ENCODE data around the gene ZNF148.

DNA sequence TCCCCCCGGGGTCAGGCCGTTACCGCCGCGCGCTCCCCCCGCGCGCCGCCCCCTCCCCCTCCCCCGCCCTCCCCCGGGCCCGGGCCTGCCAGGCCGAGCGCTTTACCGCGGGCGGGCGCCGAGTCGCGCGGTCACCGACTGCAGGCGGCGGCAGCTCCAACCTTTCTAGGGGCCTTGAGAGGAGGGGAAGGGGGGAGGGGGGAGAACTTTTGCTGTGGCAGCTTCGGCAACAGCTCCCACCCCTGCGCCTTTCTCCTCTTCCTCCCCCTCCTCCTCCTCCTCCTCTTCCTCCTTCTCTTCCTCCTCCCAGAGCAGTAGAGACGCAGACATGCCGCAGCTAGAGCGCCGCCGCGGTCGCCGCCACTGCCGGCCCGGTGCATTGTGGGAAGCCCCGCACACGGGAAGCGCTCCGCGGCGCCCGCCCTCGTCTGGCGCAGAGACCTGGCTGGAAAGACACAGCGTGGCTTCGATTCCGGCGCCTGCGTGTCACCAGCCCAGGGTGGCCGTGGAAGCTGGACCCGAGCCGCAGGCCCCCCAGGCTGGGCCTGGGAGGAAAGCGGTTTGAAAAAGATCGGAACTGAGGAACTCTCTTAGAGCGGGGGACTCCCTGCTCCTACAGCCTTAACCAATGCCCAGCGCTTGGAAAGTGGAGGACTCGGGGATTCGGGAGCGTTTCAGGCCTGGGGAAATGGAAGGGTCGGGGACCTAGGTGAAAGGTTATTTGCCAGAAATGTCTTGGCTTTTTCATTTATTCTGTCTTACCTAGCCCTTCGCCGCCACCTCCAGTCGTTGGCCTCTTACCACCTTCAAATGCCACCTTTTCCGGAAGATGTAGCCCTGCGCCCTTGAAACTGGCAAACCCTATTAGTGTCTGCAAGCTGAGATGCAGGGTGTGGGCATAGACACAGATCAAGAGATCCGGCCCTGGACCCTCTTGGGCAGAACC lies at the start of gene ZNF148:
- TF ChIP-seq MXD4 (CRISPR knock-in tag; IDR thresholded peaks at IDR 0.05; ENCODE audit: borderline replicate concordance) = no peak
- TF ChIP-seq, protein P1, sequence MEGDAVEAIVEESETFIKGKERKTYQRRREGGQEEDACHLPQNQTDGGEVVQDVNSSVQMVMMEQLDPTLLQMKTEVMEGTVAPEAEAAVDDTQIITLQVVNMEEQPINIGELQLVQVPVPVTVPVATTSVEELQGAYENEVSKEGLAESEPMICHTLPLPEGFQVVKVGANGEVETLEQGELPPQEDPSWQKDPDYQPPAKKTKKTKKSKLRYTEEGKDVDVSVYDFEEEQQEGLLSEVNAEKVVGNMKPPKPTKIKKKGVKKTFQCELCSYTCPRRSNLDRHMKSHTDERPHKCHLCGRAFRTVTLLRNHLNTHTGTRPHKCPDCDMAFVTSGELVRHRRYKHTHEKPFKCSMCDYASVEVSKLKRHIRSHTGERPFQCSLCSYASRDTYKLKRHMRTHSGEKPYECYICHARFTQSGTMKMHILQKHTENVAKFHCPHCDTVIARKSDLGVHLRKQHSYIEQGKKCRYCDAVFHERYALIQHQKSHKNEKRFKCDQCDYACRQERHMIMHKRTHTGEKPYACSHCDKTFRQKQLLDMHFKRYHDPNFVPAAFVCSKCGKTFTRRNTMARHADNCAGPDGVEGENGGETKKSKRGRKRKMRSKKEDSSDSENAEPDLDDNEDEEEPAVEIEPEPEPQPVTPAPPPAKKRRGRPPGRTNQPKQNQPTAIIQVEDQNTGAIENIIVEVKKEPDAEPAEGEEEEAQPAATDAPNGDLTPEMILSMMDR (IDR thresholded peaks at IDR 0.05) = no peak
- no peak for TF ChIP-seq CBFB (CRISPR knock-in tag; IDR thresholded peaks at IDR 0.05; ENCODE audit: low read depth)
- no peak for TF ChIP-seq TP53 (CRISPR knock-in tag; IDR thresholded peaks at IDR 0.05)
- peak; percentile 96 for TF ChIP-seq ZNF263 (CRISPR knock-in tag; IDR thresholded peaks at IDR 0.05; ENCODE audit: low read depth)
- TF ChIP-seq NFYB (CRISPR knock-in tag; conservative IDR thresholded peaks at IDR 0.05; ENCODE audit: low read depth) = no peak
